DMS153 (cell line): ENCODE measurements around the gene ZNF740.
"Not testable (repeated sequence)": the region's sequence is repeated elsewhere in the genome, so short reads cannot be mapped to it uniquely, and the experiment has no call there.

Experiments
- DNase-seq: peaks from one replicate; lab custom pipeline; 2025; lab: John Stamatoyannopoulos, UW

The ZNF740 gene

DNA sequence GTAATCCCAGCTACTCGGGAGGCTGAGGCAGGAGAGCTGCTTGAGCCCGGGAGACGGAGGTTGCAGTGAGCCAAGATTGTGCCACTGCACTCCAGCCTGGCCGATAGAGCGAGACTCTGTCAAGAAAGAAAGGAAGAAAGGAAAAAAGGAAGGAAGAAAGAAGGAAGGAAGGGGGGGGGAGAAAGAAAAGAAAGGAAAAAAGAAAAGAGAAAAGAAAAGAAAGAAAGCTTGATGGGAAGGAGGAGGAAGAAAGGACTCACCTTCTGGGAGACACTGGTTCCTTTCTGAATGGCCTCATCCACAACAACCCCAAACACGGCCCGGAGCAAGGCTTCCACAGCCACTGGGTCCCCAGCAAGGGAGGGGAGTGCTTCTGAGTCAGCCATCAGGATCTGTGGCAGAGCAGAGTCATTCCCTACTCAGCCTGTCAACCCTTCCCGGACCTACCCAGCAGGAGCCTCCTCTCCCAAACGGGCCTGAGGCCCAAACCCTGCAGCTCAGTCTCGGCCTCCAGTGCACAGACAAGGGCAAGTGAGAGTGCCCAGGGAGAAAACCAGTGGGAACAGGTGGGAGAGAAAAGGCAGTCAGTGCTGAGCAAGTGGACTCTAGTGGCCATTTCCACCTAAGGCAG, 7.3 kb upstream of the ZNF740 start:
- no peak for DNase-seq

- DNase-seq: peak; percentile 90
These were observed 5.5 kb upstream of the ZNF740 start for GRCh38 chr12:53174881-53175491.

GRCh38 chr12:53176750-53177149, 3.8 kb upstream of the ZNF740 start:
- no peak for DNase-seq

DNA sequence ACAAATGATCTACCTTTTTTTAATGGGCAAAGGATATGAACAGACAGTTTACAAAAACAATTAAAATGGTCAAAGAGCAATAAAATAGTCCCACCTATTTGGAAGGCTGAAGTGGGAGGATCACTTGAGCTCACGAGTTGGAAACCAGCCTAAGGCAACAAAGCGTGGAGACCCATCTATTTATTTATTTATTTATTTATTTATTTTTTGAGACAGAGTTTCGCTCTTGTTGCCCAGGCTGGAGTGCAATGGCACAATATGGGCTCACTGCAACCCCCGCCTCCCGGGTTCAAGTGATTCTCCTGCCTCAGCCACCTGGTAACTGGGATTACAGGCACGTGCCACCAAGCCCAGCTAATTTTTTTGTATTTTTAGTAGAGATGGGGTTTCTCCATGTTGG, 3.1 kb upstream of the ZNF740 start:
- DNase-seq: peak; percentile 26

- not testable (repeated sequence) for DNase-seq
These were observed 1.7 kb upstream of the ZNF740 start for GRCh38 chr12:53178803-53179202.

DNA sequence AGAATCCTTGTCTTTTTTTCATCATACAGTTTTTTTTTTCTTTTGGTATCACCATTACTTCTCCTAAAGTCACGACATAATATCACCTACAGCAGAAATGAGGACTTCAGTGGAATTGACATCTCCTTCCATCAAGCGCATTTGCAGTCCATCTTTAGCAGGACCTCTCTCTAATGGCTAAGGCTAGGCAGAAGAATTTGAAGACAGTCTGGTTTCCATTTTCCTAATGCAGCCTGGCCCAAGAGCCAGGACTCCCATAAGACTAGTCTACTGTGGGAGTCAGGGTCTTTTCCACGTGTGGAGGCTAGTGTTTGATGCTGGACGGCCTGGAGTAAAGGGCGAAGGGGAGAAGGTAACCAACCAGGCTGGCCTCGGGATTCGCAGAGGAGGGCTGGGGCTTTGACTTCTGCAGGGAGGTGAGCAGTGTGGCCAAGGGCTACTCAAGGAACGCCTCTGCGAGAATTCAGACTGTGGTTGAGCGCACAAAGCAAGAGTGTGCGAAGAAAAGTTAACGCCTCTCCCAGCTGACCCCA, 769 bp upstream of the ZNF740 start:
- no peak for DNase-seq

- peak; percentile 71 for DNase-seq
These were observed 566 bp downstream of the ZNF740 start for GRCh38 chr12:53180931-53181645.

DNA sequence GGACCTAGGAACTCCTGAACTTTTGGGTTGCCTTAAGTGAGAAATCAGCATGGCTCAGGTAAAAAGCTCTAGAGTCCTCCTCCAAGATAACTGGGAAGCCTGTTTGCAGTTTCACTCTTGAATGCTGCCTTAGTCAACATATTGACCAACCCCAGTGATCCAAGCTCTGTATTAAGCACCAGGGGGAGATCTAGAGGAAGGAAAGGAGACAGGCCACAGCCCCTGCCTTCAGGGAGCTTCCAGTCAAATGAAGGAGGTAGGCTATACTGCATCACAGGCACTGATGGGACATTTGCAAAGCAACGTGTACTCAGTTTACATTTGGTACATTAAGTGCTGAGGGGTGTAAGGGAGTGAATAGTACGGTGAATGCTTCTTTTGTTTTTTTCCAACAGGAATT, 1.4 kb downstream of the ZNF740 start:
- no peak for DNase-seq

DNA sequence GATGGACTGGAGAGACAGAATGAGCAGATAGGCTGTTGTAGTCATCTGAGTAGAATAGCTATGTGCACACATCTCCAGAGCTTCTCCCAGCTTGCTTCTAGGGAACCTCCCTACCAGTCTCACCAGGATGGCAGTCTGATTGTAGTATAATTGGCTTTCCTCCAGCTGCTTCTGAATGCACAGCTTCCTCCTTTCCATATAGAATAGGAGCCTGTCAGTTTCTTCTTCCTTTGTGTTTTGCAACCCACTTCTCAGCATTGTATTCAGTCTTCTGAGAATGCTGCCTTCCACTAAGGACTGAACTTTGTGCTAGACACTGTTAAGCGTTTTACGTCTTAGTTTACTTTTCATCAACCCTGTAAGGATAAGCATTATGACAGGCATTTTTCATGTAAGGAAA, 2.4 kb downstream of the ZNF740 start:
- DNase-seq: no peak

GRCh38 chr12:53184828-53185227, 4.3 kb downstream of the ZNF740 start:
- no peak for DNase-seq

DNA sequence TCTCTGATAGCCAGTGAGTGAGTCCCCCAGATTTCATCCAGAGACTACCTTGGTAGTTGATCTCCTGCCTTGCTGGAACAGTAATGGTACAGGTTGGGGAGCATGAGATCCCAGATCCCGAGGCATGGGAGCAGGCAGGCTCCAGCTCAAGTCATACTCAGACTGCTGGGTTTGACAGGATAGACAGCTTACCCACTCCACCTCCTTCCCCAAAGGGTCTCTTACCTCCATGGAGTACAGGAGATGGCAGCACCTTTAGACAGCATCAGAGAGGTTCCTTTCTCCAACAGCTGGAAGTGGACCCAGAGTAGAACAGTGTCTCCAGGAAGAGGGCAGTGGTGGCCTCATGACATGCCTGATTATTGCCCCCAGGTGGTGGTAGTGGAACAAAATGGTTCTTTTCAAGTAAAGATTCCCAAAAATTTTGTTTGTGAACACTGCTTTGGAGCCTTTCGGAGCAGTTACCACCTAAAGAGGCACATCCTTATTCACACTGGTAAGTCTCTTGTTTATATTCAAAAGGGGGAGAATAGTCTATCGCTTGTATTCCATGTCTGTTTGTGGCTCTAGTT, 5.1 kb downstream of the ZNF740 start:
- DNase-seq: no peak

DNA sequence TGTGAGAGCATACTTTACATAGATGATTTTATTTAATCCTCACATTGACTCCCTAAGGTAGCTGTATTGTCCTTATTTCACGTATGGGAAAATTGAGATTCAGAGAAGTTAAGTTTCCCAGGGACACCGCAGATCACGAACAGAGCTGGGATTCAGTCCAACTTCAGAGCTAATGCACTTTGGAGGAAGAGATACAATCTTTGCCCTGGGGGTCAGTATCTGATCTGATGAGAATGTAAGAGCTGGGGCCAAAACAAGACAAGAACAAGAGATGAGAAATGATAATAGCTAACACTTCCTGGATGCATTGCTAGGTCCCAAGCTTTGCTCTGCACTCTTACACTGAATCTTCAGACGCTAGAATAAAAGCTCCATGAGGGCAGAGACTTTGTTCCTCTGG, 6.2 kb downstream of the ZNF740 start:
- DNase-seq: no peak

DNA sequence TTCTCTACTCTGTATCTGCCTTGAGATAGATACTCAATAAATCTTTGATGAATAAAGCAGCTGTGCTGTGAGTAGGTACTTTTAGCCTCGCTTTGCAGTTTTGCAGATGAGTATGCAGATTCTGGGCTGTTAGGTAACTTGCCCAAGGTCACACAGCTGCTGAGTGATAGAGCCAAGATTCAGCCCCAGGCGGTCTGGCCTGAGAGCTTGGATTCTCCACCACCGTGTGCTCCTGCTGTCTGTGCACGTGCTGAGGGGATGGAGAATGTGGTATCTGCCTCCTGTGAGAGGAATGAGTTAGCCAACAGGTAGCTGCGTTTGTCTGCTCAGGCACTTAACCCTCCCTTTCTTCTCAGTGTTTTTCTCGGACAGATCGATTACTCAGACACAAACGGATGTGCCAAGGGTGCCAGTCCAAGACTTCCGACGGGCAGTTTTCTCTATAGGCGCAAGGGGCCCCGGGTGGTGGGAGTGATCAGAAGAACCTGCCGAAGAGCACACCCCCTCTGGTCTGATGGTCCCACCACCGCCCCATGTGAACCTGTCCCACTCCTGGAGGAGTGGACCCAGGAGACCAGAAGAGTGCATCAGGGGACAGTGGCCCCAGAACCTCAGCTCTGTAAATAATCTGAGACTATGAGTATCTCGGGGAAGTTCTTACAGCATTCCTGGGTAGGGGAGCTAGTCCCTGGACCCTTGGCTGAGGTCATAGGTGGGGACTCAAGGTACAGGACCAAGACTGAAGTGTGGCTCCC, 6.8 kb downstream of the ZNF740 start:
- DNase-seq: no peak

- no peak for DNase-seq
These were observed 9.7 kb downstream of the ZNF740 start for GRCh38 chr12:53190108-53190729.

DNA sequence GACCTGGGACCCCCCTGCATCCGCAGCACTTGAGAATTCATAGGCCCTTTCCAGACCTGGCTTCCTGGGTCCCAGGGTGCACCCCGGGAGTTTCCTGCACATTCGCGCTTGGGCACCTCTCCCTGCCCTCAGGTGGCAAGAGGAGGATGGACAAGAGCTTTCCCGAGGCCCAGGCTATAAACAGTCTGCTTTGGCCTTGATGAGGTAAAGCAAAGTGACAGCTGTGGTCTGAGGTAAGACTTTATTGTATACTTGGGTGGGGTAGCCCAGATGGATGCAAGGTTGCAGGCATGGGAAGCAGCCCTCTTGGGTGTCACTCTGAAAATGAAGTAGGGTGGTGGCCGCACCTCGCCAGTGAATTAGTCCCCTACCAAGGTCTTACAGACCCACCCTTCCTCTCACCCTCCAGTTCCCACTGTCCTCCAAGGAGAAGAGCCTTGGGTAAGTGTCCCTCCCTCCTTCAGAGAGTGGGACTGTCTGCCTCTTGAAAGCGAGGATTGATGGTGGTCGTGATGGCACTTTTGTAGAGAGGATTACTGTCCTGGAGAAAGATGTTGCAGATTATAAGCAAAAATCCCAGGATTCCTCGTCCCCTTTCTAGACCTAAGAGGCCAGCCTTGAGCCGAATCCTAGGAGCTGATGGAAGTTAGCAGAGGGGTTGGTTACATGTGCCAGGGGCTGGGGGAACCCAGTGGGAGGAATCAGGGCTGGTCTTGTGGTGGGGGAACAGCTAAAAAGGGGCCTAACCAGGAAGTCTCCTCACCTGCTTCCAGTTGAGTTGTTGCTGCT, 10.8 kb downstream of the ZNF740 start:
- no peak for DNase-seq

- DNase-seq: no peak
These were observed 11.5 kb downstream of the ZNF740 start for GRCh38 chr12:53191885-53192530.

DNA sequence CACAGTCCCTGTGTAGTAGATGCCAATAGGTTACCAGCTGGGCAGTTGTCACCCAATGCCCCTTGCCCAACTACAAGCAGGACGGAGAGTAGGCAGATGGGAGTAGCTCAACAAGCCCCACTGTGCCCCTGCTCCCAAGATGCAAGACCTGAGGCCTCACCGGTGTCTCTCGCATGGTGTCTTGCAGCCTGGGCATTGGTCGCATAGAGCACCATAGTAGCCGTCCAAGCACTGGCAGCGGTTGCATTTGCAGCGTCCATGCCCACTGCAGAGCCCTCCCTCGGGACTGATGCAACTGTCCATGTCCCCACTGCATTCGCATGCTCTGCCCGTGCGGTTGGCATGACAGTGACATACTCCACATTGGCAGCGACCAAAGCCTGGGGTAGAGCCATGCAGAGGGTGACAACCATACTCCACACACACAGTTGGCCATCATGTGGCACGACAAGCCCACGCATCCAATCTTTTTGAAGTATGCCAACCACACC, 12.1 kb downstream of the ZNF740 start:
- no peak for DNase-seq

- no peak for DNase-seq
These were observed 12.5 kb downstream of the ZNF740 start for GRCh38 chr12:53193040-53193439.

DNA sequence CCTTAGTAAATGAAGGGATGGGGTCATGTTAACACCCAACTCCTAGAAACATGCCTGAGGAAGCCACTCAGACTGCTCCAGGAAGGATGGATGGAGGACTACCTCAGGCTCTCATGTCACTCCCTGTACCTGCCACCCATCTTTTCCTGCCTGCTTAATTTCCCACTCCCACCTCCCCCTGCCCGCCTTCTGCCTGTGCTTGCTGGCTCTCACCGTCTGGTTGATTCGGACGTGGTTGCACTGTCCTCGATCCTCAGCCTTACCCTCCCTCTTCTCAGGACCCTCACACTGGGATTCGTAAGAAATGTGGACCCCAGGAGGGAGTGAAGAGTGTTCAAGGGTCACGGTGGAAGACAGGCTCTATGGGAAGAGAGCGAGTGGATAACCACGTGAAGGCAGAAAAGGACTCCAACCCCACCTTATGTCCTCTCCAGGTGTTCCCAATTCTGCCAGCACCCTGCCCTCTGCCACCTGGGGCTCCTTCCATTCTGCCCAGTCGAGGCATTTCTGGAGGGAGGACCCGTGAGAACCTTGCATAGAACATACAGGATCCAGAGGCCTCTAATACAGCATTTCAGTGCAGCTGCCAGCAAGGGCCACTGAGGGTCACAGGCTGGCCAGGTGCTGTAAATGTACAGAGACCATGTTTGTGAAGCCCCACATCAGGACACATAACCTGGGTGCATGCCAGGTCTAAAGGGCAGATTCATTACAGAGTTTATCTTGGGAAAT, 13.6 kb downstream of the ZNF740 start:
- no peak for DNase-seq
